IPS DF 6.9 (cell line): ENCODE data around the gene PRIM2.
"Not testable (repeated sequence)": the region's sequence is repeated elsewhere in the genome, so short reads cannot be mapped to it uniquely, and the experiment has no call there.

Experiments
- DNase-seq: peaks from one replicate; pipeline ENCODE4 v3.0.0-alpha.2; 2013; ENCODE audit warnings: low read depth, low spot score
- H3K27ac ChIP-seq: one replicate; pipeline ENCODE4 v1.5.1; 2013; ENCODE audit warnings: low read length, control low read depth
- H3K27me3 ChIP-seq: 2 replicates; pipeline ENCODE4 v1.6.1; 2013; ENCODE audit warnings: mild to moderate bottlenecking, low read length; ENCODE audit not compliant: control insufficient read depth, insufficient read depth
- H3K36me3 ChIP-seq: 2 replicates; pipeline ENCODE4 v1.6.1; 2013; ENCODE audit warnings: low read length; ENCODE audit not compliant: control insufficient read depth, insufficient read depth
- H3K4me1 ChIP-seq: 2 replicates; pipeline ENCODE4 v1.6.1; 2013; ENCODE audit warnings: low read length; ENCODE audit not compliant: control insufficient read depth, insufficient read depth
- H3K4me3 ChIP-seq: 2 replicates; pipeline ENCODE4 v1.5.1; 2013; ENCODE audit warnings: mild to moderate bottlenecking, low read length
- H3K9me3 ChIP-seq: 2 replicates; pipeline ENCODE4 v1.6.1; 2013; ENCODE audit warnings: low read length, inconsistent platforms; ENCODE audit not compliant: control insufficient read depth, insufficient read depth
- WGBS: extraction: QIAGEN DNeasy Blood & Tissue Kit; methylation state at CpG from one replicate; pipeline ENCODE4 v1.1.7; 2013; ENCODE audit warnings: mixed read lengths, missing lambda C conversion rate; ENCODE audit not compliant: insufficient read length, insufficient coverage; 5-methylcytosine and 5-hydroxymethylcytosine counted together

Gene PRIM2

DNA sequence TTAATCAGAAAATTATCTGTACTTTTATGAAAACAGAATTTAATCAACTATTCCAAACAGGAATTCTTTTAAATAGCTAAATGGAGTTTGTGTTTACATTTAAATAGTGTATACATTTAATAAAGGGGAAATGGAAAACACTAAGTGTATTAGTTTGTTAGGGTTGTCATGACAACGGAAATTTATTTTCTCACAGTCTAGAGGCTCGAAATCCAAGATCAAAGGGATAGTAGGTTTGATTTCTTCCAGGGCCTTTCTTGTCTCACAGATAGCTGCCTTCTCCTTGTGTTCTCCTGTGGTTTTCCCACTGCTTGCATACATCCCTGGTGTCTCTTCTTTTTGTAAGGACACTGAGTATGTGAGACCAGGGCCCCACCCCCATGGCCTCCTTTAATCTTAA lies 215.2 kb downstream of the PRIM2 start:
- WGBS = no CpG with 5 or more reads among the region's 2 CpGs

DNA sequence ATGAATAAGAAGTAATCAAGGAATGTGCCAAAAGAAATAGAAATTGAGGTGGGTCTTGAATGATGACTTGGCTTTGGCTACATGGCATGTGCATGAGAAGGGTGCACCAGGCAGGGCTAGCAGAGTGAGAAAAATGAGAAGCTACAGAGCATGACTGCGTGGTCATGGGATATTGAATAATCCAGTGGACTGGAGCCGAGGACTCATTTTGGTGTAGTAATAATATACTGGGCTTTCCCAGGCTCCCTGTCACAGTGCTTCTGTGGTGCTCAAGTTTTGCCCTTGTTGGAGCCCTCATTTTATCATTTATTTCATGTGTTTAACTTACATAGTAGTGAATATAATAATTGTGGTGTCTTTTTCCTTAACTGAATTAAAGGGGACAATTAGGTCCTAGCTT lies 217.7 kb downstream of the PRIM2 start:
- not testable (repeated sequence) for H3K4me1 ChIP-seq, H3K36me3 ChIP-seq, H3K4me3 ChIP-seq, H3K27ac ChIP-seq, H3K27me3 ChIP-seq, DNase-seq, H3K9me3 ChIP-seq
- no CpG with 5 or more reads among the region's 2 CpGs for WGBS

More for the DNA sequence above, 215.2 kb downstream of the PRIM2 start:
- H3K4me1 ChIP-seq, H3K9me3 ChIP-seq, DNase-seq, H3K4me3 ChIP-seq, H3K27ac ChIP-seq, H3K27me3 ChIP-seq, H3K36me3 ChIP-seq: not testable (repeated sequence)

DNA sequence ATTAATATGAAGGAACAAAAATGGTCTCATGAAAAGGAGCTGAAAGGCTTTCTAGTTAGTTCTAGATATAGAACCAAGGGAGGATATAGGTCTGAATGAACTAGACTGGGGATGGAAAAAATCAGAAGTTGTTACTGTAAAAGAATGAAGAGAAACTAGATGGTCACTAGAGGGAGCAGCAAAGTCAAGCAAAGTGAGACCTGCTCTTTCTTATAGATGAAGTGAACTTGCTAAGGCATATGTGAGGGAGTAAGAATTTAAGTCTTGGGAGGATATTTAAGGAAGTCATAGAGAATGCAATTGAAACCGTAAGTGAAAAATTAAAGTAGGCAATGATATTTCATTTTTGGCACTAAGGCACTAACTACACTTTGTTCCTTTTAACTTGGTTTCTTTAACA lies 218.6 kb downstream of the PRIM2 start:
- not testable (repeated sequence) for H3K9me3 ChIP-seq, H3K4me3 ChIP-seq, H3K27ac ChIP-seq, H3K27me3 ChIP-seq, H3K36me3 ChIP-seq, H3K4me1 ChIP-seq
- no CpG with 5 or more reads among the region's 1 CpG for WGBS
- peak; percentile 4 for DNase-seq

DNA sequence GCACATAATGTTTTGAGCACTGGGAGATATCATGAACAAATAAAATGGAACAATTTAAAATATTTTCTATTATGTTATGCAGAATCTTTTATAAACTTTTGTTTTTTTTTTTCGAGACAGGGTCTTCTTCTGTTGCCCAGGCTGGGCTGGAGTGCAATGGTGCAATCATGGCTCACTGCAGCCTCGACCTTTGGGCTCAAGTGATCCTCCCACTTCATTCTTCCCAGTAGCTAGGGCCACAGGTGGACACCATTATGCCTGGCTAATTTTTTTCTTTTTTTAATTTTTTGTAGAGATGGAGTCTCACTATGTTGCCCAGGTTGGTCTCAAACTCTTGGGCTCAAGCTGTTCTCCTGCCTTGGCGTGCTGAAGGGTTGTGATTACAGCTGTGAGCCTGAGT lies 220.5 kb downstream of the PRIM2 start:
- not testable (repeated sequence) for H3K27me3 ChIP-seq, H3K9me3 ChIP-seq, DNase-seq, H3K36me3 ChIP-seq, H3K4me1 ChIP-seq, H3K4me3 ChIP-seq, H3K27ac ChIP-seq
- WGBS = no CpG with 5 or more reads among the region's 3 CpGs

DNA sequence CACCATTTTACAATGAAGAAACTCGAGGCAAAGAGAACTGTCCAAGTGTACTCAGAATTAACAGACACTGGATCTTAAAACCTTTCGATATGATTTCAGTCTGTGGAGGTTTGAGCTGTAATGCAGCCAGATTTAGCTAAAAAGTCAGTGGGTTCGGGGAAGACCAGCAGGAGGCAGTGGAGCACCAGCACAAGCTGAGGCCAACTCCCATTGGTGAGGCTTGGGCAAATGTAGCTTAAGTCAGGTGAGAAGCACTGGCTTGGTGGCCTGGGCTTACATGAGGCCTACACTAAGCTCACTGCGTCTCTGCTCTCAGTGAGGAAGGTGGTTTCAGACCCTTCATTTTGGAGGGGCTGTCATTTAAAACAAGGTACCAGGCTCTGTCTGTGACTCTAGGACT lies 234.5 kb downstream of the PRIM2 start:
- H3K36me3 ChIP-seq, H3K9me3 ChIP-seq, DNase-seq, H3K27ac ChIP-seq, H3K4me3 ChIP-seq, H3K27me3 ChIP-seq, H3K4me1 ChIP-seq: not testable (repeated sequence)
- no CpG with 5 or more reads among the region's 4 CpGs for WGBS

DNA sequence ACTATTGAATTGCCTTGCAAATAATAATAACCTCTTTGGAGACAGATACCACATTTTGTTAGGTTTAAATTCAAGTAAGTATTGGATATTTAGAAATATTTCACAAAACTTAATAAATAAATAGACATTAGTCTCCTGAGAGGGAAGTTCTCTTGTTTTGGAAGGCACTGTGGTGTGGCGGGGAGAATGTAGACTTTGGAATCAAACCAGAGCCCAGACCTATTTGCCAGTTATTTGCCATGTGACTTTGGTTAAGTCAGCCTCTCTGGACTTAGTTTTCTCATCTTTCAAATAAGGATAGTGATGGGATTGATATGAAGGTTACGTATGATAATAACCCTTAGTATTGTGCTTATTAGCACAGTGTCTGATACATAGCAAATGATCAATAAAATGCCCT lies 240.4 kb downstream of the PRIM2 start:
- H3K27me3 ChIP-seq, H3K27ac ChIP-seq, H3K4me1 ChIP-seq, H3K36me3 ChIP-seq, H3K9me3 ChIP-seq, DNase-seq, H3K4me3 ChIP-seq: not testable (repeated sequence)
- WGBS = no CpG with 5 or more reads among the region's 2 CpGs

DNA sequence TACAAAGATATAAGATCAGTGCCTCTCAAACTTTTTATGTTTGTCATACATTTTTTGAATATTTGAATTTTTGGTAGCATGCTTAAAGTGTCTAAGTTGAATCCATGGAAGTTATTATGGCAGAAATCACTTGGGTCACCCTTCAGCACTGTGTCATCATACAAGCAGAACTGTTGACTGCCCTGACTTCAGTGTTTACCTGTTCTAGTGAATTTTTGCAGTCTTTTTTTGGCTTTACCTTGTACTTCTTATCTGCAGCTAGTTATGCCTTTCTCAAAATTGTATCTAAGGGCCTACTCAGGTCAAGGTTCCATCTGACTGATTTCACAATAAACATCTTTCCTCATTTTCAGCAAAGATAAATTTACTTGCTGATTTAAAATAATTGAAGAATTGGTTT lies 241.7 kb downstream of the PRIM2 start:
- not testable (repeated sequence) for H3K27ac ChIP-seq, H3K4me1 ChIP-seq, H3K27me3 ChIP-seq, H3K4me3 ChIP-seq, H3K36me3 ChIP-seq, H3K9me3 ChIP-seq, DNase-seq

DNA sequence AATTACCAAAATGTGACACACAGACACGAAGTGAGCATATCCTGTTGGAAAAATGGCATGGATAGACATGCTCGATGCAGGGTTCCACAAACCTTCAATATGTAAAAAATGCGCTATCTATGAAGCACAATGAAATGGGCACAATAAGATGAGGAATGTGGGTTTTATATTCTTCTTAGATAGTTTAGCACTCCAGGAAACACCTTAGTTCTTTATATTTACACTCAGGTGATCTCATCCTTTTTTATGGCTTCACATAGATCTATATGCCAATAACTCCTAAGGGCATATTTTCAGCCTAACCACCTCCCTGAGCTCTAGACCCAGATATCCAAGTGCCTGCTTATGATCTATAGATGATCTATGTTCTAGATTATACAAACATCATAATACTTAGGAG lies 244.8 kb downstream of the PRIM2 start:
- not testable (repeated sequence) for H3K27ac ChIP-seq, H3K9me3 ChIP-seq, H3K27me3 ChIP-seq, H3K4me1 ChIP-seq, DNase-seq, H3K4me3 ChIP-seq, H3K36me3 ChIP-seq
- WGBS = no CpG with 5 or more reads among the region's 3 CpGs

DNA sequence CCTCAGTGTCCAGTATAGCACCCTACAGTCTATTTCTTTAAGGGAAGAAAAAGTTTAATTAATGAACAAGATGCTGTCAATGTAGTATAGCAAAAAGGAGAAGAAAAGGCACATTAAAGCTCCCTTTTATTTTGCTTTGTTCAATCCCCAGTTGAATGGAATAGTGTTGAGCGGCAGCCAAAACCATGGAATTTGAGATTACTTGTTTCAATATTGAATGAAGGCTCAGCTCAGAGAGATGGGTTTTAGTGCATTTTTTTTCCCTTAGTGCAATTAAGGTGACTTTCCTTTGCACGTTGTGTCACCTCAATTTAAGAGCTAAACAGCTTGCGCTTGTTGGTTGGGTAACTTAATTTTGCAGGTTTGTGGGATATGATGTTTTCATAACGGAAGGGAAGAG lies 254.7 kb downstream of the PRIM2 start:
- H3K27me3 ChIP-seq = not testable (repeated sequence)

DNA sequence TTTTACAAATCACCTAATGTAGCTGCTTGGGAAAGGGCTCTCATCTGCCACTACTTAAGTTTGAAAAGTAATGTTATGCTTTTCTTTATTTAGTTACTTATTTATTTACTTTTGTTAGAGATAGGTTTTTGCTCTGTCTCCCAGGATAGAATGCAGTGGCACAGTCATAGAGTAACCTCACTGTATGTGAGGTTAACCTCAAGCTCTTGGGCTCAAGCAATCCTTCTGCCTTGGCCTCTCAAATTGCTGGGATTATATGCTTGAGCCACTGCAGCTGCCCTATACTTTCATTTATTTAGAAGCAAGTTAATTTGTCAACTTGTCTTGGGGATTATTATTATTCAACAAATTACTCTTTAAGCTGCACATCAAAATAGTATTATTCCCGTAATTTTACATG lies 255.4 kb downstream of the PRIM2 start:
- not testable (repeated sequence) for DNase-seq, H3K4me3 ChIP-seq, H3K36me3 ChIP-seq, H3K9me3 ChIP-seq, H3K4me1 ChIP-seq, H3K27me3 ChIP-seq, H3K27ac ChIP-seq
- WGBS = no CpG with 5 or more reads among the region's 1 CpG

More for the DNA sequence above, 254.7 kb downstream of the PRIM2 start:
- not testable (repeated sequence) for H3K36me3 ChIP-seq, H3K9me3 ChIP-seq, H3K4me1 ChIP-seq, H3K4me3 ChIP-seq, H3K27ac ChIP-seq, DNase-seq
- no CpG with 5 or more reads among the region's 4 CpGs for WGBS

DNA sequence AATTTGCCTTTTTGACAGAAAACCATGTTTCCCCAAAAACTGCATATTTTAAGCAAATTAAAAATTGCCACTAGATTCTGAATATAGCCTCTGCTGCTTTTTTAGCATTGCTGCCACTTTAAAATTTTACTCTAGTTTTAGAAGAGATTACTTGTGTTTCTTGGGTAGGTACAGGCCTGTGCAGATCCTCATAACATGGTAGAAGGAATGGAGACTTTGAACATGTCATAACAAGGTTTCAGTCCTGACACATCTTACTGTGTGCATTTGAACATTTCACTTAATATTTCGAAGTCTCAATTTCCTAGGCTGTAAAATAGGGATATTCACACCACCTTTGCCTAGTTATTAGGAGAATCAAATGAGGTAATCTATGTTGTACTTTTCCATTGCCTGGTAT lies 259.6 kb downstream of the PRIM2 start:
- not testable (repeated sequence) for DNase-seq, H3K36me3 ChIP-seq
- no CpG with 5 or more reads among the region's 1 CpG for WGBS

DNA sequence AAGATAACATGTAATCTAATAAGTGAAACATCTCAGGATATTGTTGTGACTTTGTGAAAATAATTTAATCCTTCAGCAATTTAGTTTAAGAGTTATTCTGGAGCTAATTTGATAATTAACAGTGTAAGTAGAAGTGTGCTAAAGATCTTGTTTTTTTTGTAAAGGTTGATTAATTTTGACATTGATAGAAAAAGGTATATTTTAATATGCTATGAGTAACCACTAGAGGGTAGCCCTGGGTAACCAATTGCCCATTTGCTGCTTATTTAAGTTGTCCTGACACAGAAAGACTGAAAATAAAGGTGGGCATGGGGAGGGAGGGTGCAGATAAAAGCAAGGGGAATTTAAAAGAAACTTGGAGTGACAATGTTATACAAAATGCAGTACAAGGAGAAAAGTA lies 262.1 kb downstream of the PRIM2 start:
- H3K9me3 ChIP-seq, DNase-seq: not testable (repeated sequence)

More for the DNA sequence above, 259.6 kb downstream of the PRIM2 start:
- H3K4me3 ChIP-seq, H3K4me1 ChIP-seq, H3K27me3 ChIP-seq, H3K27ac ChIP-seq, H3K9me3 ChIP-seq: not testable (repeated sequence)

More for the DNA sequence above, 262.1 kb downstream of the PRIM2 start:
- H3K4me1 ChIP-seq, H3K36me3 ChIP-seq, H3K4me3 ChIP-seq, H3K27ac ChIP-seq, H3K27me3 ChIP-seq: not testable (repeated sequence)
